NCI-H226 (cell line): ENCODE measurements around the gene FBLN1.
"Not testable (repeated sequence)": the region's sequence is repeated elsewhere in the genome, so short reads cannot be mapped to it uniquely, and the experiment has no call there.

Experiments
- DNase-seq: peaks from one replicate; pipeline ENCODE4 v3.0.0-alpha.2; 2015

The FBLN1 gene, protein sequence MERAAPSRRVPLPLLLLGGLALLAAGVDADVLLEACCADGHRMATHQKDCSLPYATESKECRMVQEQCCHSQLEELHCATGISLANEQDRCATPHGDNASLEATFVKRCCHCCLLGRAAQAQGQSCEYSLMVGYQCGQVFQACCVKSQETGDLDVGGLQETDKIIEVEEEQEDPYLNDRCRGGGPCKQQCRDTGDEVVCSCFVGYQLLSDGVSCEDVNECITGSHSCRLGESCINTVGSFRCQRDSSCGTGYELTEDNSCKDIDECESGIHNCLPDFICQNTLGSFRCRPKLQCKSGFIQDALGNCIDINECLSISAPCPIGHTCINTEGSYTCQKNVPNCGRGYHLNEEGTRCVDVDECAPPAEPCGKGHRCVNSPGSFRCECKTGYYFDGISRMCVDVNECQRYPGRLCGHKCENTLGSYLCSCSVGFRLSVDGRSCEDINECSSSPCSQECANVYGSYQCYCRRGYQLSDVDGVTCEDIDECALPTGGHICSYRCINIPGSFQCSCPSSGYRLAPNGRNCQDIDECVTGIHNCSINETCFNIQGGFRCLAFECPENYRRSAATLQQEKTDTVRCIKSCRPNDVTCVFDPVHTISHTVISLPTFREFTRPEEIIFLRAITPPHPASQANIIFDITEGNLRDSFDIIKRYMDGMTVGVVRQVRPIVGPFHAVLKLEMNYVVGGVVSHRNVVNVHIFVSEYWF

DNA sequence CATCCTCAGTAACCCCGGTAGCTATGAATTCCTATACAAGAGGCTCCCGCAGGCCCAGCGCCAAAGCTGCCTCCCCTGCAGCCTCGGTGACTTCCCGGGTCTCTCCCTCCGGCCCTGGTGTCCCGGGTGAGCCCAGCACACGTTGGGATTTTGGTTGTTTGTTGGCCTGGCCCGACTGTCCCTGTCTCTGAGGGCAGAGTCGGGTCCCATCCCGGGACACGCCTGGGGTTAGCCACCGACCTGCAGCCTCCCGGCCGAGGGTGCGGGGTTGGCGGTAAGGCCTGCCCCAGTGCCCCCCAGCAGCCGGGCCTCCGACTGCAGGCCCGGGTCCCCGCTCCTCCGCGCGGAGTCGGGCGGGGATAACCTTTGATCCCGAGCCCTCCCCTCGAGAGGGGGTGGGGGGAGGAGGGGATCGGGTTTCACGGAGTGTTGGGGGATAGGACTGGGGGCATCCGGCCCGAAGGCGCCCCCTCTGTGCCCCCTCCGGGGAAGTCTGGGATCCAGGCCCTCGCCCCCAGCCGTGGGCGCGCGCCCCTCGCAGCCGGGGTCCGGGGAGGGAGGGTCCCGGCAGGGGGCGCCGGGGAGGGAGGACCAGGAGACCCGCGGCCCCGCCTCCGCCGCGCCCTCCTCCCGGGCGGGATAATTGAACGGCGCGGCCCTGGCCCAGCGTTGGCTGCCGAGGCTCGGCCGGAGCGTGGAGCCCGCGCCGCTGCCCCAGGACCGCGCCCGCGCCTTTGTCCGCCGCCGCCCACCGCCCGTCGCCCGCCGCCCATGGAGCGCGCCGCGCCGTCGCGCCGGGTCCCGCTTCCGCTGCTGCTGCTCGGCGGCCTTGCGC lies at the start of gene FBLN1:
TSS of gene FBLN1 (plus strand) at position 669 of the 835 bp plus-strand sequence. CDS start at position 772, 103 bp downstream.
- DNase-seq = no peak

DNA sequence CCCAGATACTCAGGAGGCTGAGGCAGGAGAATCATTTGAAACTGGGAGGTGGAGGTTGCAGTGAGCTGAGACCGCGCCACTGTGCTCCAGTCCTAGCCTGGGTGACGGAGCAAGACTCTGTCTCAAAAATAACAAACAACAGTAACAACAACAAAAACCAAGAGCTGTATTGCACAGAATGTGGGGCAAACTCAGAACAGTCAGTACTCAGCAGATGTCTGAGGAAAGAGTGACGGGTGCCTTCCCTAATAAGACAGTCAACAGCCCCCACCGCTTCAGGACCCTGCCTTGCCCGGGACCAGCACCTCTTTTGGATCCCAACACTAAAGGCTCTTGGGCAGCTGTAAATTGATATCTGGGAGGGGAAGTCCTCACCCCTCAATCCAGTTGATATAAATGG lies 48.9 kb upstream of the FBLN1 start:
- DNase-seq = no peak

DNA sequence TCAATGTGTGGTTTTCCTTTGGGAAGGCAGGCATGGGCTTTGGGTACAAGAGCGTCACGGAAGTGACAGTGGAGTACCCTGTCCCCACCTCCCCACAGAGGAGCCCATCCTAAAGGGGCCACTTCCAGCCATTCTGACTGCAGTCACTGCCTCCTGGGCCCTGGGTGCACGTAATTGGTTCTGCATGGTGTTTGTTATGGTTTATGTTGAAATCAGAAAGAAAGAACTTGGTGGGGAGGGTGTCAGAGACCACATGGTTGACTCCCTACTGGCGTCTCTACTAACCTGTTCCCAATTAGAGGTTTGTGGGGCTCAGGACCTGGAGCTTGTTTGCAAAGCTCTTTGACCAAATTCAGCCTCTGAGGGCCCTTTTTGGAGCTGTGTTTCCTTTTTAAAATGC lies 48.4 kb upstream of the FBLN1 start:
- no peak for DNase-seq

DNA sequence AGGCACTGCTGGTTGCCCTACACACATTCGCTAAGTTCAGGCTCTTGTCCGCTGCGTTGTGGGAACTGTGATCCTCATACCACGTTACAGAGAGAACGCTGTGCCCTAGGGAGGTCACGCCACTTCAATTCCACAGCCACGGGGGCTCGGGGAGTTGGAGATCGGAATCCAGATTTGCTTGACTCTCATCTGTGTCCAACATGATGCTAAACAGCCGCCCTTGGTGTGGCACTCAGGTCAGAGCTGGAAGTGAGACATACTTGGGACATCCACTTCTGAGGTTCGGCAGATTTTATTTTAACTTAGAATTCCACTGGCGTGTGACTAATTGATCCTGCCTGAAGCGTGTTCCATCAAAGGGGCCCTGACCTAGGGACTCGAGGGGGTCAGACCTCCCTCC lies 47.5 kb upstream of the FBLN1 start:
- DNase-seq = no peak

DNA sequence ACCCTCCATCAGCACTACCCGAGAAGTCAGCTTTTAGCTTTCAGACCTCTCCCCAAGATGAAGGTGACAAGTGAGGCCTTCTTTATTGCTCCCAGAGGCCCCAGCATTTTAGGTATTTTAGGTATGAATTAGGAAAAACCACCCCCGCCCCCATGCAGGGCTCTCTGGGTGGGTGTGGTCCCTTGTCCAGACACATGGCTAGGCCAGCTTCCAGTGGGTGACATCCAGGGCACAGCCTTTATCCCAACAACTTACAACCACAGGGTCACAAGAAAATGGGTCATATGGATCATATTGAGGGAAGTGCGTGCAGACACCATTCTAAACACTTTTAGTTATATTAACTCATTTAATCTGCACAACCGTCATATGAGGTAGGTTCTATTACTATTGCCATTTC lies 47.1 kb upstream of the FBLN1 start:
- DNase-seq = no peak

DNA sequence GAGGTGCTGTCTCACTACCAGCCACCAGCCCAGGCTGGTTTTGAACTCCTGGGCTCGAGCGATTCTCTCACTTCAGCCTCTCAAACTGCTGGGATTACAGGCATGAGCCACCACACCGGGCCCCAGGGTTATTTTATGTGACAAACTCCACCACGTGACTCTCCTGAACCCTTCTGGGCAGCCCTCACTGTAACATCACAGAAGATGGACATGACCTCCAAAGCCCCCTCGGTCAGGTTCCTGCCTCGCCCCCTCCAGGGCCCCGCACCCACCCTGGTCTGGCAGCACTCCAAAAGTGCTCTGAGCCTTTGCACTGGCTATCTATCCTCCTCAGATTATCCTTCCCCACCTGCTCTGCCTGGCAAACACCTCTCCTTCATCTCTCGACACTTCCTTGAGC lies 45.9 kb upstream of the FBLN1 start:
- DNase-seq = no peak

DNA sequence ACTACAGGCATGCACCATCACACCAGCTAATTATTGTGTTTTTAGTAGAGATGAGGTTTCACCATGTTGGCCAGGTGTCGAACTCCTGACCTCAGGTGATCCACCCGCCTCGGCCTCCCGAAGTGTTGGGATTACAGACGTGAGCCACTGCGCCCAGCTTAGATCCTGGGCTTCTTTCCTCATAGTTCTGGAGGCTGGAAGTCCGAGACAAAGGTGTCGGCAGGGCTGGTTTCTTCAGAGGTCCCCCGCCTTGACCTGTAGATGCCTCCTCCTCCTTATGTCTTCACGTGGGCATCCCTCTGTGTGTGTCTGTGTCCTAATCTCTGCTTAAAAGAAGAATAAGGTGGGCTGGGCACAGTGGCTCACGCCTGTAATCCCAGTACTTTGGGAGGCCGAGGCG lies 44.2 kb upstream of the FBLN1 start:
- DNase-seq = no peak

DNA sequence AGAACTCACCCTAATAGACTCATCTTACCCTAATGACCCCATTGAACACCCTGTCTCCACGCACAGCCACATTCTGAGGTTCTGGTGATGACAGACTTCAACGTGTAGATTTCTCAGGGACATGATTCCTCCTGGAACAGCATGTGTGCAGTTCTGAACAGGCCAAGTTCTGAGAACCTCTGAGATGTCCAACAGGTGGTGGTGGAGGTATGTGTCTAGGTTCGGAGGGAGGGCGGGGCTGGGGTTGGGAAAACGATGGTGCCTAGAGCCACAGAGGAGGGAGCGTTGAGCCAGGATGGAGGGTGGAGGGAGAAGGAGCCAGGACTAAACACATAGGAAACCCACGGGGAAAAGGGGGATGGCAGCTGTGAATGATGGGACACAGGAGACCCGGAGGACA lies 43.4 kb upstream of the FBLN1 start:
- DNase-seq = no peak

DNA sequence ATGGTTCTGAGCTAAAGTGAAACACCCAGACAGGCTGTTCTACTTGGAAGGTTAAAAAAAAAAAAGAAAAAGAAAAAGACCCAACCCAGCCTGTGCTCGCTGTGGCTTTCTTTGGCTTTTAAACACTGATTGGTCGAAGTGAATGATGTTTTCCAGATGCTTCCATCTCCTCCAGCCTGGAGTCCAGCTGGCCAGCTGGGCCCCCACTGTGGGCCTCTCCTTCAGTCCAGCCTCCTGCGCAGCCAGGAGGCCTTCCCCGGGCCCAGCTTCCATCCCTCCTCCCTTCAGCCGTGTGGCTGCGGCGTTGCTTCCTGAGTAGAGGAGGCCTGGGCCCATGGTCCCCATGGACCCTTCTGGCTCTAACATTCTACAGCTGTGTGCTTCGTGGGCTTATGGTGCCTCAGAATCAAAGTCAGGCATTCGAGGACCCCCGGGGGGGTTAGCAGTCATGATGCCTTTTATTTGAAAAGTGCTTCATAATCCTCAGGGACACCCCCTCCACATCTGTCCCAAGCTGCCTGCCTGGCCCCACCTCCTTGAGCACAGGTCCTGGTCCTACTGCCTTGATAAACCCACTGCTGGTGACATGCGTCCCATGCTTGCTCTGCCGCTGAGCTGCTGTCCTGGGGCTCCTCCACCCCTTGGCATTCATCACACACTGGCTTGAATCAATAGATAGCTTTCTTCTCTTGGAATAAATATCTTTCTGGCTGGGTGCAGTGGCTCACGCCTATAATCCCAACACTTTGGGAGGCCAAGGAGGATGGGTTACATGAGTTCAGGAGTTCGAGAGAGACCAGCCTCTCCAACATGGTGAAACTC lies 42.2 kb upstream of the FBLN1 start:
- no peak for DNase-seq

DNA sequence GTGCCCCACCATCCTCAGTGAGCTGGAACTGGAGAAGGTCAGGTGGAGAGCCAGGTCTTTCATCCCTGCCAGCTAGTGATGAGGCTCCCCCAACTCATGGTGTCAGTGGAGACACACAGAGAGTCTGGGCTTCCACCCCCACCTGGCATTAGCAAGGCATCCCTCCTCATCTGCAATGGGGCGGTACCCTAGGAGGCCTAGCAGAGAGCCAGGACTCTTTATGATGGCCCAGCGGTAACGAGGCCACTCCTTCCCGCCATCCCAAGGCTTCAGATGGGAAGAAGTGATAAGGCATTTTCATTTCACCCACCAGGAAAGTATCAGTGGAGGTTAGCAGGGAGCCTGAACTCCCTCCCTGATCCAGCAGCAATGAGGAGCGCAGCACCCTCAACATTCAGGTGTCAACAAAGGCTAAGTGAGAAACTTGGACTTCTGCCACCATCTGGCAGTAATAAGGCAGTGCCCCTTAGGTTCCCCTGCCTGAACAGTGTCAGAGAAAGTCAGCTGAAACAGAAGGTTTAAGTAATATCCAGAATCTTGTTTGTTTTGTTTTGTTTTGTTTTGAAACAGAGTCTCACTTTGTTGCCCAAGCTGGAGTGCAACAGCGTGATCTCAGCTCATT lies 40.5 kb upstream of the FBLN1 start:
- DNase-seq = no peak

DNA sequence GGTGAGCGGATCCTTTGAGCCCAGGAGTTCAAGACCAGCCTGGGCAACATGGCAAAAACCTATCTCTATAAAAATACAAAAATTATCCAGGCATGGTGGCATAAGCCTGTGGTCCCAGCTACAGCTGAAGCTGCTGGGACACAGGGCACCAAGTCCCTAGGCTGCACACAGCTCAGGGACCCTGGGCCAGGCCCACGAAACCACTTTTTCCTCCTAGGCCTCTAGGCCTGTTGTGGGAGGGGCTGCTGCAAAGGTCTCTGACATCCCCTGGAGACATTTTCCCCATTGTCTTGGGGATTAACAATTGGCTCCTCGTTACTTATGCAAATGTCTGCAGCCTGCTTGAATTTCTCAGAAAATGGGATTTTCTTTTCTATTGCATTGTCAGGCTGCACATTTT lies 39.0 kb upstream of the FBLN1 start:
- DNase-seq = not testable (repeated sequence)

DNA sequence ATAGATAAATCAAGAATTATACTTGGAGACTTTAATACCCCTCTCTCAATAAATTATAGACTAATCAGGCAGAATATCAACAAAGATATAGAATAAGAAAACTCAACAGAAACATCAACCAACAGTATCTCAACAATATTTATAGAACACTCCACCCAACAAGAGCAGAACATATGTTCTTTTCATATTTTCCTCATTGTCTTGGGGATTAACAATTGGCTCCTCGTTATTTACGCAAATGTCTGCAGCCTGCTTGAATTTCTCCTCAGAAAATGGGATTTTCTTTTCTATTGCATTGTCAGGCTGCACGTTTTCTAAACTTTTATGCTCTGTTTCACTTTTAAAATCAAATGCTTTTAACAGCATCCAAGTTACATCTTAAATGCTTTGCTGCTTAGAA lies 37.0 kb upstream of the FBLN1 start:
- DNase-seq = no peak

DNA sequence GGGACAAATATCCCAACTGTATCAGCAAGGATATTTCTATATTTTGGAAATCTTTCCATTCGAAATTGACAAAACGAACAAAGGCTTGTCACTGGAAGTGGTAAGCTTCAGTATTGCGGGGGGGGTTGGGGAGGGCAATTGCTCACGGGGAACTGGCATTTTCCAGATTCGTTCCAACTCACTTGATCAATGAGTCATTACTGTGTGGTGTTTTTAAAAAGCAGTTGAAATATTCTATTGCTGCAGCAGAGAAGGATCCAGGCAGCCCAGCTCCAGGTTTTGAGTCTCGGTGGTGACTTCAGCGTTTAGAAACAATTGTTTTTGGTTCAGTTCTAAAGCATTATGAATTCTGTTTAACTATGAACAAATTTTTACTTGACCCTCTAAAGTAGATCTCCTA lies 33.8 kb upstream of the FBLN1 start:
- no peak for DNase-seq

DNA sequence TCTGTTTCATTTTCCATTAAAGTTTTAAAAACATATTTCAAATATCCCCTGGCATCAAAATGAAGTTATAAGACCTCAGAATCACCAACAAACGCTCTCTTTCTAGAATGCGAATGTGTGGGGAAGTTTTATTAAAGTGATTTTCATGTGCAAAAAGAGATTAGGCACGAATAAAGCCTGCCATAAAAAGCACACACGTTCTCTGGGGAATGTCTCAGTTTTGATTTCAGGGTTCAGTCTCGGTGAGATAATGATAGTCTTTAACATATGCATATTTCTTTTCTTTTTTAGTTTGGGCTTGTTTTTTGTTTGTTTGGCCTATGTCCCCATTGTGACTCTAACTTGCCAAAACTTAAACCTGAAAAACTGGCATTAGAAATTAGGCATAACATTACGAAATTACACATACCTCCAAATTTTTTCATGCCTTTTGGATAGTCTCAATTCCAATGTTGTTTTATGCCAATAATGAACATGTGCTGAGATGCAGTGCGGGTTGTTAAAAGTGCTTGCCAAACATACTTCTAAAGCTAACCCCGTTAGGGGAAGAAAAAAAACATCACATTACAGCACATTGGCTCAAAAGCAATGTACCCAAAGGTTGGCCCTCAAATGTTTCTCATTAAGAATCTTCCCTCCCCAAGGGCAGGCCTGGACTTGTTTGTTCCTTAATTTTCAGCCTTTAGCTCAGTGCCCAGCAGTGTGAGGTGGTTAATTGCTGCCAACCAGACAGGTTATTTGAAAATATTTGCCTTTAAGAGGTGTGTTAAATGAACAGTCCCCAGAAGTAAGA lies 33.2 kb upstream of the FBLN1 start:
- DNase-seq = no peak

DNA sequence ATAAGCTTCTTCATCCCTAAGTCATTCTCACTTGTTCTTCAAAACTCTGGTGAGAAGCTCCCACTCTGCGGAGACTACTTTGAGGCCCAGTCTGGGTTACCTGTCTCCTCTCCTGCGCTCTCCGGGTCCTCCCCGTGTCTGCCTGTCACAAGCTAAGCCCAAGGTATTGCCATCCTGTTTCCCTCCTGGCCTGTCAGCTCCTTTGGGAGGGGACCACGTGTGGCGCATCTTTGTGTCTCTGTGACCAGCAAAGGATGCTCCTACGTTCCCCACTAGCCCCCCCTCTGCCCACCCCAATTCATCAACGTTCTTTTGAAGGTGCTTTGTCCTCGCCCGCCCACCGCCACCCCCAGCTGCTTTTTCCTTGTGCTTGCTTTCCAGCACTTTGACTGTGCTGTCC lies 31.8 kb upstream of the FBLN1 start:
- DNase-seq = no peak

DNA sequence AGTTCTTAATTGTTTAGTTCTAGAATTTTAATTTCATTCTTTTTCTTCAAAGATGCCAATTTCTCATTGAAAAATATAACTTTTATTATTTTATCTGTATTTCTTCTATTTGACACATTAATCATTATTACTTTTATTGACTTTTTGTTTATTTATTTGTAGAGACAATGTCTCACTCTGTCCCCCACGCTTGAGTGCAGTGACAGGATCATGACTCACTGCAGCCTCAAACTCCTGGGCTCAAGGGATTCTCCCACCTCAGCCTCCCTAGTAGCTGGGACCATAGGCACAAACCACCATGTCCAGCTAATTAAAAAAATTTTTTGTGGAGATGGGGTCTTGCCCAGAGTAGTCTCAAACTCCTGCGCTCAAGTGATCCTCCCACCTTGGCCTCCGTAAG lies 30.3 kb upstream of the FBLN1 start:
- no peak for DNase-seq

DNA sequence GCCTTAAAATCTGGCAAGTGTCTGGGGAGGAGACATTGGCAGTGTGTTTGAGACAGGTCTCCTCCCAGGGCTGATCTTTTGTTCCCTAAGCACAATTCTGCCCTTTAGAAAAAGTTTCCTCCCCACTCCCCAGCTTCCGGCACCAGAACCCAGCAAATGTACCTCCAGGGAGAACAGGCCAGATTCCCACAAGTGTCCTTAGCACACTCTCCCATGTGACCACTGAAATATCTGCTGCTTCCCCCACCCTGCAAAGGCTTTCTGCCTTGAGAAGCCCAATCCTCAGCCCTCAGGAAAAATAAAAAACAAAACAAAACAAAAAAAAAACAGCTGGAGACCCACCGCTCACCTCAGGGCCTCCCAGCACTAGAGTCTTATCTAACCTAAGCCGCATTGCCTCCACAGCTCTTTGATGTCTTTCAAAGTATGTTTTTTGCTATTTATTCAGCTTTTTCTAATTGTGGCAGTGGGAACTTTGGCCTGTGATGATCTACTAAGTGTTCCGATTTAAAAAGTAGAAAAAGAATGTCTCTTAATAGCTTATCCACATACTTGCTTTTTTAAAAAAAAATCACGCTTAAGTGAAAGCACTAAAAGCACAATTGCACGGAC lies 29.0 kb upstream of the FBLN1 start:
- no peak for DNase-seq

DNA sequence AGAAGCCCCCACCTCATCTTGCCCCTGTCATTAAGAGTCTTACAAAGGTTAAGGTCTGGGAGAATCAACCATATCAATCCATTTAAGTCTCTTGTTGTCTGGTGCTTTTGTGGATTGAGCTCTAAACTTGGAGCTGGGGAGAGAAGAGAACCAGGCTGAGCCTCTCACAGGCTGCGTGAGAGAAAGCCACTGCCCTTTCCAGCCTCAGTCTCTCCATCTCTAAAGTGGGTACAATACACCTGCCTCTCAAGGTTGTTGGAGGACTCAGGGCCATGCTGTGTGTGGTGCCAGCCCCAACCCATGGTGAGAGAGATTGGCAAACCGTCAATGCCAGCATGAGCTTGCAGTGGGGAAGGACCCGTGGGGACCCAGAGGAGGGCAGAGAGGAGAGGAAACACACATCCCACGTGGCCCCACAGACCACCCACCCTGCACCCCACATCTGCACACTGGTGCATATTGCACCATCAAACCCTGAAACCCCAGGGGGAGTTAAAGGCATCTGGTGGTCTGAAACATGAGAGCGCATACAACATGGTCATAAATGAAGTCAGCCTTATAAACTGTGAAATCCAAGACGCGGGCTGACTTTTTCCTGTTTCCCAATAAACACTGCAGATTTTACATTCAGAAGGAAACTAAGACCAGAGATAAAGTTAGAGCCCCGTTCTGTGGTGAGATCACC lies 27.5 kb upstream of the FBLN1 start:
- DNase-seq = no peak

DNA sequence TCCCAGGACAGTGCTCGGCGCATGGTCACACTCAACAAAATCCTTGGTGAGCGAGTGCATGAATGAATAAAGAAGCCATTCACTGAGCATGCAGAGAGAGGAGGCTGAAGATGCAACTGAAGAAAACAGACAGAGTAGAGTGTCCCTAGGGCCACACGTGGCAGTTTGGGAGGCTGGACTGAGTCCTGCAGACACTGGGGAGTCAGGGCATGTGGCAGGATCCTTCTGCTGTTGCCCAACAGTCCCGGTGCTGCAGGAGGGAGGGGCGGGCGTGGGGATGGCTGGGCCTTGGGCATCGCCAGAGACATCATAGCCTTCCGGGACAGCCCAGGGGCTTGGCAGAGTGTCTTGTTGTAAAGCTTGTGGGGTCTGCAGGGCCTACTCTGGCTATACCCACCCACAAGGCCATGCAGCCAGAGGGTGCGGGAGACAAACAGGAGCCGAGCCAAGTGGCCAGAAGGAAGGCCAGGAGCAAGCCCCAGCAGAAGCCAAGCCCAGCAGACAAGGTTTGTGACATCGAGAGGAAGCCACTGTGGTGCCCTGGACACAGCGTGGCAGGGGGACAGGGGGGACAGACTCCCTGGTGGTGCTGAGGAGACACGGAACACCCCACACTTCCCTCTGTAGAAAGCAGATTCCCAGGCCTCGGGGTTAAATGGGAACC lies 26.7 kb upstream of the FBLN1 start:
- DNase-seq = no peak

DNA sequence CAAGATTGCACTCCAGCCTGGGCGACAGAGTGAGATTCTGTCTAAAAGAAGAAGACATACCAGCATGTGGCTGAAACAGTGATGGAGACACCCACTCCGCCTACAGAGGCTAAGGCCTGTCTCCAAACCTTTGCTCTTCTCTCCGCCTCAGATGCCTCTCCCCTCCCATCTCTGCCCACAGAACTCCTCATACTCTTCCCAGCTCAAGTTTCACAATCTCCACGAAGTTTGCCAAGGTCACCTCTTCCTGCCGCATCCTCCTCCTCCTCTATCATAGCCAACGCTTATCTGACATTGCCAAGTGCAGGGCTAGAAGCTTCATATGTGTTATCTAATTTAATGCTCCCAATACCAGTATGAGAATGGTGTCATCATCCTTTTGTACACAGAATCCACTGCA lies 25.9 kb upstream of the FBLN1 start:
- no peak for DNase-seq
